Activated naive CD8-positive, alpha-beta T cell treated with anti-CD3 and anti-CD28 coated beads, Interleukin-2, amount 10 ng/mL, durations not matched to agents 7 days and 5 days (primary cell): ENCODE results near the gene UBTF. TPM values are rescaled to one million over a fixed set of nuclear protein-coding genes. Genes with fewer than 3 reads are reported as not detected.

ENCODE experiments used
- ATAC-seq: fragments of 150-1000 bp; cut with Tn5 transposase; one replicate; pipeline ENCODE4 v1.10.0; 2021; ENCODE audit warnings: low read depth, moderate library complexity
- POLR2A ChIA-PET: fragments of 350-600 bp; sonication (Branson Sonifier 250); formaldehyde crosslinking; loops from one replicate; lab custom pipeline; 2021; ENCODE audit warnings: antibody characterized with exemption; lab: Charles Lee
- DNase-seq: peaks from one replicate; pipeline ENCODE4 v3.0.0; 2021
- H3K27ac Mint-ChIP-seq: one replicate; pipeline ENCODE4 v1.8.0; 2022; ENCODE audit warnings: mild to moderate bottlenecking, mixed read lengths
- H3K27me3 Mint-ChIP-seq: one replicate; pipeline ENCODE4 v1.8.0; 2022; ENCODE audit warnings: mild to moderate bottlenecking, moderate library complexity, mixed read lengths
- H3K36me3 Mint-ChIP-seq: one replicate; pipeline ENCODE4 v1.8.0; 2021; ENCODE audit warnings: mild to moderate bottlenecking, mixed read lengths
- H3K4me1 Mint-ChIP-seq: one replicate; pipeline ENCODE4 v1.8.0; 2021; ENCODE audit warnings: mixed read lengths
- H3K4me3 Mint-ChIP-seq: one replicate; pipeline ENCODE4 v1.8.0; 2022; ENCODE audit warnings: mild to moderate bottlenecking, moderate library complexity, mixed read lengths
- H3K9me3 Mint-ChIP-seq: one replicate; pipeline ENCODE4 v1.8.0; 2021; ENCODE audit warnings: mixed read lengths
- total RNA-seq, 2 experiments: library from RNA; stranded (reverse); gene quantifications; one replicate each; pipeline ENCODE4 v1.2.3, GENCODE V29; 2021

UBTF gene
- total RNA-seq, 2 experiments from 2014 or later = 183 to 200 TPM

- Mint-ChIP-seq H3K27ac (peak overlapping the region; percentile 95), H3K4me3 (peak overlapping the region; percentile 95), H3K27me3 (no peaks in the 10 kb centered on the region), H3K4me1 (peaks cover 35% of the 10 kb centered on the region), H3K9me3 (no peaks in the 10 kb centered on the region), H3K36me3 (peaks cover 8% of the 10 kb centered on the region)
- DNase-seq (peak; percentile 63), ATAC-seq (peak; percentile 42)
- POLR2A ChIA-PET = interaction anchor here (0.5 to 4.6 kb wide), 12 partner anchors 8 to 946 kb away, joined by 3 to 56 read pairs (median 9); partner anchors contain the start of genes GRN and TMUB2
These were observed 21.3 kb downstream of the UBTF start for GRCh38 chr17:44197980-44198720.

DNA sequence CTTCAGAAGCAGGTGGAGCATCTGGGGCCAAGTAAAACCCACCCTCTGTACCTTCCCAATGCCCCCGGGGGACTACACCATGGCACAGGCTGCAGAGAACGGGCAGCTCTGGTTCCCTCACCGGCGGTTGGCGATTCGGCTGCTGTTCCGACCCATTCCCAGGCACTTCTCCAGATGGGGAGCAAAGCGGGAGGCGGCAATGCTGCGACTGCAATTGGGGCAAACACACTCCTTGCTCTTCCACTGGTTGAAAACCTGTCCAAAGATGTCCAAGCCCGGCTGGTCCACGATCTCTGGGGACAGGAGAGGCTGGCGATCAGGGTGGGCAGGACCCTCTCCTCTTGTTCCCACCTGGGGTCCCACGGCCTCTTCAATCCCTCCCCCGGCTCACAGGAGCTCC, 22.4 kb downstream of the UBTF start:
- Mint-ChIP-seq H3K4me1 (peaks cover 29% of the 10 kb centered on the region), H3K4me3 (peak overlapping the region; percentile 95), H3K27ac (peak overlapping the region; percentile 95), H3K27me3 (no peaks in the 10 kb centered on the region), H3K36me3 (peaks cover 8% of the 10 kb centered on the region), H3K9me3 (no peaks in the 10 kb centered on the region)
- POLR2A ChIA-PET = interaction anchor here (3.1 to 4.1 kb wide), 2 partner anchors 7 to 11 kb away, joined by 21 to 56 read pairs; partner anchors contain the start of gene TMUB2
- DNase-seq = no peak
- ATAC-seq = no peak

DNA sequence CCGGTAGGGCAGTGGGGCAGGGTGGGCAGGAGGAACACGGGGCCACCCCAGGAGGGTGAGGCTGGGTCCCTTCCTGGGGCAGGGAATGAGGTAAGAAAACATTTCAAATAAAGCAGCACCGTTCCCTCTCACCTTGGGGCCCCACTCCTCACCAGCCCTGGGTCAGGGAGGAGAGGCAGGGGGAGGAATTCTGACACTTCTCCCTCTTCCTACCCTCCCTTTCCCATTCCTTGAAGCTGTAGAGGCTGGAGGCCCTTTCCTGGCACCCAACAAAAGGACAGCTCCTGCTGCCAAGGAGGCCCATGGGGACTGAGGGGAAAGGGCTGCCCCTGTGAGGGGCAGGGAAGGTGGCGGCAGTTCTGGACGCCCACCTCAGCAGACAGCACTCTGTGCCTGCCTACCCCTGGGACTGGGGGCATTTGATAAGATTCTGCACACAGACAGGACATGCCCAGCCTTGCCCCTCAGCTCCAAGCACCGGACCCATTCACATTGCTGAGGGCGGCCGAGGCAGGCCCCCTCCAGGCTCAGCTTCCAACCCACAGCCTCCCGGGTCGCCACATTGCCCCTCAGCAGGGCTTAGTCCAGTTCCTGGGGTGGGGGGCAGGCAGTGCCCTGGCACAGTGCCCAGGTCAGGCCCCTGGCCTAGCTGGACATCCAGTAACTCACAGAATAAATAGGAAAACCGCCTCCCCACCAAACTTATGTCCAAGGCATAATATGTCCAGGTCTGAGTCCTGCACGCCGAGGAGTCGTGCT, 26.0 kb downstream of the UBTF start:
- POLR2A ChIA-PET = interaction anchor here (0.9 kb wide), 1 partner anchor 8 kb away, joined by 3 read pairs; no protein-coding TSS in a partner anchor
- Mint-ChIP-seq H3K27me3 (no peaks in the 10 kb centered on the region), H3K9me3 (no peaks in the 10 kb centered on the region), H3K27ac (peak overlapping the region; percentile 48), H3K4me3 (no peak overlapping the region), H3K36me3 (peaks cover 16% of the 10 kb centered on the region), H3K4me1 (peaks cover 22% of the 10 kb centered on the region)
- ATAC-seq = no peak
- no peak for DNase-seq

DNA sequence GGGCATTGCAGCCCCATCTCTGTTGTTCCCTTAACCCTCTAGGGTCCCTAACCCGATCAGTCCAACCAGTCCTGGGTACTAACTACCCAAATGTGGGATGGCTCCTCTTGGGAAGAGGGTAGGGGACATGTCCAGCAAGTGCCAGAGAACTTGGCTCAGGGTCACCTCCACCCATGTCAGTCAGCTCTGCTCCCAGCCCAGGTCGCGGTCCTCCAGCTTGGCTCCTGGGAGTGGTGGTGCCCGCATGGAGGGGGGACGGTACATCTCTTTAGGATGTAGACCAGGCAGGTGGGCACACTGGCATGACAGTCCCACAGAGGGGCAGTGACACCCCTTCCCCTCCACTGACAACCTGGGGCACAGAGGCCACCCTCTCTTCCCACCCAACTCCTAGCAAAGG, 26.7 kb downstream of the UBTF start:
- DNase-seq = no peak
- peaks cover 22% of the 10 kb centered on the region for H3K4me1 Mint-ChIP-seq
- no peak overlapping the region for H3K27ac Mint-ChIP-seq
- POLR2A ChIA-PET = no interaction called here
- H3K9me3 Mint-ChIP-seq = no peaks in the 10 kb centered on the region
- H3K4me3 Mint-ChIP-seq = no peak overlapping the region
- no peaks in the 10 kb centered on the region for H3K27me3 Mint-ChIP-seq
- H3K36me3 Mint-ChIP-seq = peaks cover 14% of the 10 kb centered on the region
- ATAC-seq = no peak

- Mint-ChIP-seq H3K27ac (no peak overlapping the region), H3K4me1 (peaks cover 20% of the 10 kb centered on the region), H3K4me3 (no peak overlapping the region), H3K9me3 (no peaks in the 10 kb centered on the region), H3K27me3 (no peaks in the 10 kb centered on the region), H3K36me3 (peaks cover 11% of the 10 kb centered on the region)
- DNase-seq (no peak), ATAC-seq (no peak)
- POLR2A ChIA-PET = no interaction called here
These were observed 27.5 kb downstream of the UBTF start for GRCh38 chr17:44191941-44192496.

DNA sequence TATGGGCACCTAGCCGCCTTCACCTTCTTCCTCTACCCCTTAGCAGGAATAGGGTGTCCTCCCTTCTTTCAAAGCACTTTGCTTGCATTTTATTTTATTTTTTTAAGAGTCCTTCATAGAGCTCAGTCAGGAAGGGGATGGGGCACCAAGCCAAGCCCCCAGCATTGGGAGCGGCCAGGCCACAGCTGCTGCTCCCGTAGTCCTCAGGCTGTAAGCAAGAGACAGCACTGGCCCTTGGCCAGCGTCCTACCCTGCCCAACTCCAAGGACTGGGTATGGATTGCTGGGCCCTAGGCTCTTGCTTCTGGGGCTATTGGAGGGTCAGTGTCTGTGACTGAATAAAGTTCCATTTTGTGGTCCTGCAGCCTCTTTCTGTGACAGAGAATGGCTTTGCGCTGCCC, 28.1 kb downstream of the UBTF start:
- Mint-ChIP-seq H3K4me1 (peaks cover 17% of the 10 kb centered on the region), H3K9me3 (no peaks in the 10 kb centered on the region), H3K36me3 (peaks cover 9% of the 10 kb centered on the region), H3K4me3 (no peak overlapping the region), H3K27me3 (no peaks in the 10 kb centered on the region), H3K27ac (peak overlapping the region; percentile 25)
- ATAC-seq (no peak), DNase-seq (no peak)
- POLR2A ChIA-PET = interaction anchor here (0.8 to 3.2 kb wide), 2 partner anchors 7 to 12 kb away, joined by 4 to 21 read pairs; partner anchors contain the start of gene ATXN7L3

DNA sequence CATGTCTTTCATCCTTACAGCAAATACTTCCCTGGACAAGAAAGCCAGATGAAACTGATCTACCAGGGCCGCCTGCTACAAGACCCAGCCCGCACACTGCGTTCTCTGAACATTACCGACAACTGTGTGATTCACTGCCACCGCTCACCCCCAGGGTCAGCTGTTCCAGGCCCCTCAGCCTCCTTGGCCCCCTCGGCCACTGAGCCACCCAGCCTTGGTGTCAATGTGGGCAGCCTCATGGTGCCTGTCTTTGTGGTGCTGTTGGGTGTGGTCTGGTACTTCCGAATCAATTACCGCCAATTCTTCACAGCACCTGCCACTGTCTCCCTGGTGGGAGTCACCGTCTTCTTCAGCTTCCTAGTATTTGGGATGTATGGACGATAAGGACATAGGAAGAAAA, 29.0 kb downstream of the UBTF start:
- Mint-ChIP-seq H3K9me3 (no peaks in the 10 kb centered on the region), H3K4me1 (peaks cover 15% of the 10 kb centered on the region), H3K27ac (peak overlapping the region; percentile 56), H3K27me3 (no peaks in the 10 kb centered on the region), H3K4me3 (peak overlapping the region; percentile 16), H3K36me3 (peaks cover 11% of the 10 kb centered on the region)
- ATAC-seq (no peak), DNase-seq (no peak)
- POLR2A ChIA-PET = interaction anchor here (3.2 kb wide), 1 partner anchor 8 kb away, joined by 21 read pairs; the partner anchor contains the start of gene ATXN7L3

GRCh38 chr17:44188576-44189403, 30.7 kb downstream of the UBTF start:
- Mint-ChIP-seq H3K27me3 (no peaks in the 10 kb centered on the region), H3K36me3 (peaks cover 11% of the 10 kb centered on the region), H3K4me3 (peak overlapping the region; percentile 99), H3K4me1 (peaks cover 24% of the 10 kb centered on the region), H3K9me3 (no peaks in the 10 kb centered on the region), H3K27ac (peak overlapping the region; percentile 99)
- POLR2A ChIA-PET = interaction anchor here (0.7 to 3.2 kb wide), 3 partner anchors 10 to 141 kb away, joined by 3 to 21 read pairs (median 3); partner anchors contain the start of genes ATXN7L3 and HDAC5
- DNase-seq (no peak), ATAC-seq (no peak)

- H3K27me3 Mint-ChIP-seq = no peaks in the 10 kb centered on the region
- peak; percentile 52 for ATAC-seq
- POLR2A ChIA-PET = interaction anchor here (0.6 to 4.2 kb wide), 15 partner anchors 11 to 316 kb away, joined by 3 to 56 read pairs (median 8); partner anchors contain the start of genes ASB16, ATXN7L3, GPATCH8 and GRN
- no peaks in the 10 kb centered on the region for H3K9me3 Mint-ChIP-seq
- peak overlapping the region; percentile 99 for H3K27ac Mint-ChIP-seq
- H3K36me3 Mint-ChIP-seq = peaks cover 13% of the 10 kb centered on the region
- DNase-seq = no peak
- H3K4me1 Mint-ChIP-seq = peaks cover 28% of the 10 kb centered on the region
- H3K4me3 Mint-ChIP-seq = peak overlapping the region; percentile 99
These were observed 32.2 kb downstream of the UBTF start for GRCh38 chr17:44187131-44187899.

DNA sequence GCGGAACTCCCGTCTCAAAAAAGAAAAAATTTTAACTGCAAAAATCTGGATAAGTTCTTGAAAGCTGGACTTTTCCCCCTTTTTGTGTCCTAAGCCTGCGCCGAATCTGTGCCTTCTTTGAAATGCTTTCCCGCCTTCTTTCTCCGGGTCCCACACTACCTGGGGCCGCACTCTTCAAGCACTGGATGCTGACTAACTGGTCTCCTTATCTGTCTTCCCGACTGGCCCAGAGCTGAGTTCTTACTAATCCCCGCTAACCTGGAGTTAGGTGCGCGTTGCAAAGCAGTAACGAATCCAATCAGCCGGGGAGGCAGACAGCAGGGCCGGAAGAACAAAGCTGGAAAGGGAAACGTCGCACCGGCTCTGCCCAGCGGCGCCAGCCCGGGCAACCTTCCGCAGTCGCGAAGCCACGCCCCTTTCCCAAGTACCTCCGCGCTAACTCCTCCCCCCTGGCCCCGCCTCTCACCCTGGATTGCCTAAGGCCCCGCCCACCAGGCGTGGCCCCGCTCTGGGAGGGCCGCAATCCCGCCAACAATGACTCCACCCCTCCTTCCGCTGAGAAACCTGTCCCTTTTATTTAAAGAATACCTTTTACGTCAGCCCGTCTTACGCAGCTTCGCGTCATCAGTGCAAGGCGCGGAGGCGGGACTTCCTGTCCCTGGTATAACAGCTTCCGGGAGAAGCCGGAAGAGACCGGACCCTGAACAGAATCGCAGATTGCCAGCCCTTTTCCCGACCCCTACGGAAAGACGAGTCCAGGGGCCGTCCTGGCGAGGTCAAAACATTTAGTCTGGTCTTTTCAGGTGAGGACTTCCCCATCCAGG, 33.0 kb downstream of the UBTF start, which contains the start of gene TMUB2:
TMUB2 (plus strand) TSS at position 666 of the 824 bp plus-strand sequence. CDS start 737 bp downstream, outside the sequence.
- POLR2A ChIA-PET = interaction anchor here (0.6 to 4.2 kb wide), 21 partner anchors 8 to 317 kb away, joined by 3 to 56 read pairs (median 4); partner anchors contain the start of genes ASB16, ATXN7L3, GPATCH8 and GRN
- Mint-ChIP-seq H3K36me3 (peaks cover 20% of the 10 kb centered on the region), H3K9me3 (no peaks in the 10 kb centered on the region), H3K27ac (peak within 1 kb of the TSS; percentile 99), H3K27me3 (no peaks in the 10 kb centered on the region), H3K4me1 (peaks cover 31% of the 10 kb centered on the region), H3K4me3 (peak within 1 kb of the TSS; percentile 99)
- ATAC-seq = peak; percentile 86
- DNase-seq = peak; percentile 99
